Tibial nerve (tissue), 4 donors: ENCODE measurements around the gene NCBP2L. TPM values are rescaled to one million over a fixed set of nuclear protein-coding genes. Genes with fewer than 3 reads are reported as not detected.

Experiments used
- DNase-seq, 2 donors: peaks; one replicate each; pipeline ENCODE4 v3.0.0-alpha.2; 2019; ENCODE audit warnings: low spot score in 2 of 2
- H3K27ac ChIP-seq, 4 donors: fragments of 200-600 bp; sonication (generic) in 3 of 4; one replicate each; pipeline ENCODE4 v1.5.1; 2017 to 2019; ENCODE audit warnings: mild to moderate bottlenecking in 1 of 4
- H3K27me3 ChIP-seq, 2 donors: fragments of 200-600 bp; sonication (generic) in 1 of 2; one replicate each; pipeline versions ENCODE4 v1.5.1 to v1.6.0; 2017 to 2019
- H3K36me3 ChIP-seq, 3 donors: fragments of 200-600 bp; sonication (generic); one replicate each; pipeline ENCODE4 v1.5.1; 2018 to 2019
- H3K4me1 ChIP-seq, 4 donors: fragments of 200-600 bp; sonication (generic) in 3 of 4; one replicate each; pipeline ENCODE4 v1.5.1; 2017 to 2019
- H3K4me3 ChIP-seq, 4 donors: fragments of 200-600 bp; sonication (generic) in 3 of 4; one replicate each; pipeline ENCODE4 v1.5.1; 2017 to 2019; ENCODE audit warnings: mild to moderate bottlenecking in 1 of 4, moderate library complexity in 1 of 4
- H3K9me3 ChIP-seq, 4 donors: fragments of 200-600 bp; sonication (generic) in 3 of 4; one replicate each; pipeline ENCODE4 v1.5.1; 2017 to 2019
- EP300 ChIP-seq, 2 donors: sonication (generic); formaldehyde crosslinking; IDR thresholded peaks; one replicate each; pipeline ENCODE4 v1.6.1; 2017; ENCODE audit warnings: antibody characterized with exemption in 2 of 2, mild to moderate bottlenecking in 1 of 2
- POLR2A ChIP-seq, 2 donors: fragments of 450-650 bp; IDR thresholded peaks; one replicate each; pipeline ENCODE4 v1.6.1; 2017; ENCODE audit warnings: antibody characterized with exemption in 2 of 2, mild to moderate bottlenecking in 2 of 2, moderate library complexity in 2 of 2
- whole genome bisulfite sequencing, 2 donors: methylation state at CpG; one replicate each; pipeline ENCODE4 v1.1.5; 2018; 5-methylcytosine and 5-hydroxymethylcytosine counted together
- total RNA-seq, 4 donors: library from RNA; depleted of rRNA; stranded (reverse); fragments of >200 nt; gene quantifications; one replicate each; pipeline ENCODE4 v1.1.0, GENCODE V29; 2016
- TF ChIP-seq, protein P1 (sequence below), 5 experiments: fragments of 200-600 bp in 3 of 5; fragments of 450-650 bp in 2 of 5; sonication (generic) in 3 of 5; IDR thresholded peaks; one replicate each; pipeline ENCODE4 v1.5.1; 2016 to 2019; ENCODE audit warnings: antibody characterized with exemption in 5 of 5, mild to moderate bottlenecking in 3 of 5, moderate library complexity in 2 of 5

Gene NCBP2L
- total RNA-seq, 4 donors from 2014 or later, result not detected

DNA sequence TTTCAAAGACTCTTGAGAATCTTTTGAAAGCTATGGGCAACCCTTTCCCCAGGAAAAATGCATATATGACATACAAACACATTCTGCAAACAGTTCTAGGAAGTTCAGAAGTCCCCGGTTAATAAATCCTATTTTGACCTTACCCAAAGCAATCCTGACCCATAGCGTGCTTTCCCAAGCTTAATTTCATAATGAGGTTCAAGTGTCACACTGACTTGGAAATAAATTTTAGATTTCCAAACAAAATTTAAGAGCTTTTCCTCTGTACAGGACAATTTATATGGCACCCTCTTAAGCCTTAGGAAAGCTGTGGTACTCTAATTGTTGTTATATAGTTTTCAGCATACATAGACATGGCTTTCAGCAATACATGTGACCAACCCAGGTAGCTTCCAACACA lies 59.4 kb downstream of the NCBP2L start:
- 51 to 71% methylated on average over 2 of the region's 2 CpGs for WGBS, 2 donors
- Histone ChIP-seq H3K27ac (no peak overlapping the region), H3K27me3 (peaks cover 0 to 9% of the 10 kb centered on the region in 2 donors), H3K4me1 (no peaks in the 10 kb centered on the region), H3K9me3 (no peaks in the 10 kb centered on the region), H3K36me3 (peaks cover 0 to 8% (median 0%) of the 10 kb centered on the region in 3 donors), H3K4me3 (no peak overlapping the region)
- no peak for DNase-seq
- TF ChIP-seq, protein P1, sequence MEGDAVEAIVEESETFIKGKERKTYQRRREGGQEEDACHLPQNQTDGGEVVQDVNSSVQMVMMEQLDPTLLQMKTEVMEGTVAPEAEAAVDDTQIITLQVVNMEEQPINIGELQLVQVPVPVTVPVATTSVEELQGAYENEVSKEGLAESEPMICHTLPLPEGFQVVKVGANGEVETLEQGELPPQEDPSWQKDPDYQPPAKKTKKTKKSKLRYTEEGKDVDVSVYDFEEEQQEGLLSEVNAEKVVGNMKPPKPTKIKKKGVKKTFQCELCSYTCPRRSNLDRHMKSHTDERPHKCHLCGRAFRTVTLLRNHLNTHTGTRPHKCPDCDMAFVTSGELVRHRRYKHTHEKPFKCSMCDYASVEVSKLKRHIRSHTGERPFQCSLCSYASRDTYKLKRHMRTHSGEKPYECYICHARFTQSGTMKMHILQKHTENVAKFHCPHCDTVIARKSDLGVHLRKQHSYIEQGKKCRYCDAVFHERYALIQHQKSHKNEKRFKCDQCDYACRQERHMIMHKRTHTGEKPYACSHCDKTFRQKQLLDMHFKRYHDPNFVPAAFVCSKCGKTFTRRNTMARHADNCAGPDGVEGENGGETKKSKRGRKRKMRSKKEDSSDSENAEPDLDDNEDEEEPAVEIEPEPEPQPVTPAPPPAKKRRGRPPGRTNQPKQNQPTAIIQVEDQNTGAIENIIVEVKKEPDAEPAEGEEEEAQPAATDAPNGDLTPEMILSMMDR (IDR thresholded peaks at IDR 0.05), result no peak
- TF ChIP-seq POLR2A (IDR thresholded peaks at IDR 0.05) (no peak), EP300 (IDR thresholded peaks at IDR 0.05) (no peak)

DNA sequence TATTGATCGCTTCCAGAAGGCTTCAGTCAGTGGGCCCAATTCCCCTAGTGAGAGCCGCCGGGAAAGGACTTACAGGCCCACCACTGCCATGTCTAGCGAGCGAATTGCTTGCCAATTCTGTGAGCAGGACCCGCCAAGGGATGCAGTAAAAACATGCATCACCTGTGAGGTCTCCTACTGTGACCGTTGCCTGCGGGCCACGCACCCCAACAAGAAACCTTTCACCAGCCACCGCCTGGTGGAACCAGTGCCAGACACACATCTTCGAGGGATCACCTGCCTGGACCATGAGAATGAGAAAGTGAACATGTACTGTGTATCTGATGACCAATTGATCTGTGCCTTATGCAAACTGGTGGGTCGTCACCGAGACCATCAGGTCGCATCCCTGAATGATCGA lies 63.4 kb downstream of the NCBP2L start:
- TF ChIP-seq EP300 (IDR thresholded peaks at IDR 0.05) (no peak), POLR2A (IDR thresholded peaks at IDR 0.05) (no peak)
- TF ChIP-seq, protein P1 (IDR thresholded peaks at IDR 0.05), result no peak
- DNase-seq, result no peak

DNA sequence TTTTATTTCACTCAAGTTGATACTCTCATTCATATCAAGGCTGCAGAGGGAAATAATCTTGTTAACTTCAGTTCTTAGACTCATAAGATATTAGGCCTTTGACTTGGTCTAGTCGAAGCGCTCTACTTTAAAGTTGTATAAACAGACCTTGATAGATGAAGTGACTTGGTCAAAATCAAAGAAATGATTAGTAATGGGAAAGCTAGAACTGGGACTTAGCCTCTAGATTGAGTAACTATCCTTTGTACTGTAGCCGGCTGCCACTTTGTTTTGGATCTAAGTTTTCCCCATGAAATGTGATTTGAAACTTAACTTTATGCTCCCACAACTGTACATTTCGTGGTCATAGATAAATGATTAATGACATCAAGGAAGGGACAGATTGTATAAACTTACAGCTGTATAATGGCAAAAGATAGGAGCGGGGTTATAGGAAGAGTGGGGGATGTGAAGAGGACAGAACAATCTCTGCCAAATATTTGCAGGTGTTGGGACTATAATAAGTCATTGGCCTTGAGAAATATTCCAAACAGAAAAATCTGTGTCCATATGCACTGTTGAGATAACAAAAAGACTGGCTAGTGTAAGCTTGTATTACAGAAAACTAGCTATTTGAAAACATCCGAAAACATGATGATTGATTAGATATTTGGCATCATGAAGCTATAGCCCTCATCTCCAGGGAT lies 65.3 kb downstream of the NCBP2L start:
- Histone ChIP-seq H3K4me3 (no peak overlapping the region), H3K27me3 (peaks cover 0 to 15% of the 10 kb centered on the region in 2 donors), H3K27ac (no peak overlapping the region), H3K36me3 (peaks cover 0 to 8% (median 0%) of the 10 kb centered on the region in 3 donors), H3K4me1 (no peaks in the 10 kb centered on the region), H3K9me3 (no peaks in the 10 kb centered on the region)
- no peak for DNase-seq
- TF ChIP-seq EP300 (IDR thresholded peaks at IDR 0.05), result no peak
- 83 to 89% methylated on average over 6 of the region's 6 CpGs for WGBS, 2 donors

More for the DNA sequence above, 63.4 kb downstream of the NCBP2L start:
- H3K4me3 ChIP-seq, result no peak overlapping the region
- no peaks in the 10 kb centered on the region for H3K9me3 ChIP-seq
- H3K4me1 ChIP-seq, result no peaks in the 10 kb centered on the region
- 85 to 99% methylated on average over 9 to 11 of the region's 15 CpGs for whole genome bisulfite sequencing, 2 donors
- H3K36me3 ChIP-seq, result peaks cover 0 to 8% (median 0%) of the 10 kb centered on the region in 3 donors
- H3K27ac ChIP-seq, result no peak overlapping the region
- H3K27me3 ChIP-seq, result peaks cover 0 to 17% of the 10 kb centered on the region in 2 donors

Other genes starting within 250 kb of the NCBP2L start
- gene PRPS1, start 149.2 kb upstream of the NCBP2L start, total RNA-seq, result 10 to 100 TPM; 19.0 to 33.3 (median 28.9) TPM
- 1,000 to 10,000 TPM; 1,744 to 2,802 (median 2,261) TPM for gene TSC22D3, start 1.9 kb upstream of the NCBP2L start, total RNA-seq
- 10 to 100 TPM; 17.1 to 31.0 (median 20.0) TPM for gene MID2, start 48.1 kb downstream of the NCBP2L start, total RNA-seq
- not detected for gene TEX13B, start 204.6 kb downstream of the NCBP2L start, total RNA-seq